ENCODE data around the gene ZNF782.
"Not testable (repeated sequence)": the region's sequence is repeated elsewhere in the genome, so short reads cannot be mapped to it uniquely, and the experiment has no call there.

Gene ZNF782

GRCh38 chr9:96853781-96854650 lies at the start of gene ZNF782:
Gene ZNF782 (minus strand): TSS chr9:96854514. CDS start chr9:96851961, 2,553 bp downstream.
- DNase-seq (ENCODE audit: low spot score), result peak; percentile 97

- DNase-seq (ENCODE audit: low spot score), result not testable (repeated sequence)
Observed at GRCh38 chr9:96900010-96900409, 45.7 kb upstream of the ZNF782 start.

GRCh38 chr9:96892131-96892530 lies 37.8 kb upstream of the ZNF782 start:
- no peak for DNase-seq (ENCODE audit: low spot score)

GRCh38 chr9:96888591-96888990 lies 34.3 kb upstream of the ZNF782 start:
- no peak for DNase-seq (ENCODE audit: low spot score)

GRCh38 chr9:96885424-96885823 lies 31.1 kb upstream of the ZNF782 start:
- no peak for DNase-seq (ENCODE audit: low spot score)

GRCh38 chr9:96884443-96884842 lies 30.1 kb upstream of the ZNF782 start:
- no peak for DNase-seq (ENCODE audit: low spot score)

GRCh38 chr9:96883922-96884321 lies 29.6 kb upstream of the ZNF782 start:
- DNase-seq (ENCODE audit: low spot score), result no peak

- no peak for DNase-seq (ENCODE audit: low spot score)
Observed at GRCh38 chr9:96877269-96877668, 23.0 kb upstream of the ZNF782 start.

DNA sequence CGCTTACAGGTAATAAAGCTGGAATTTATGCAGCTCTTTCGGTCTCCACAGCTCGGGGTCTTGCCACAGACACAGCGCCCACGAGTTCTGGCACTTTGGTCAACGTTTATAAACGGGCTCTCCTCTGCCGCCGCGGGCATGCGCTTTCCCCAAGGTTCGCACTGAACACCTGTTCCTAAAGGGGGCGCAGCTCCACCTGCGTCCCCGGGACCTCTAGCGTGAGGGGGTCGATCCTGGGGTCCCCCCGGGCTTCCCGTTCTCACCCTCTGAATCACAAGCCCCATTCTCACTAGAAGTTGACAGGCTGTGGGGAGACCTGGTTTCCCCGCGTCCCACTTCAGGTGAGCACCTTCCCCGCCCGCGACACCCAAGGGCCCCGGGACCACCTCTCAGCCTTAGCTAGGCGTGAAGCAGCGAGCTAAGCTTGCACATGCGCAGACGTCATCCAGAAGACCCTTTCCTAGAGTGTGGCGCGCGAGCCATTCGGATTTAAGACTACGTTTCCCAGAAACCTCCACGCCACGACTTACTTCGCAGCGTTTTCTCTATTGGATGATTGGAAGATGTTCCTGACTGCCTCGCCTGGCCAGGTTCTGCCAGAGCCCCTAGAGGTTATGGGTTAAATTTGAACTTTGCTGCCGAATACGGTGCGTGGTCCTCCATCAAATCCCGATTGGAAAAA lies 21.3 kb upstream of the ZNF782 start:
- peak; percentile 90 for DNase-seq (ENCODE audit: low spot score)

DNA sequence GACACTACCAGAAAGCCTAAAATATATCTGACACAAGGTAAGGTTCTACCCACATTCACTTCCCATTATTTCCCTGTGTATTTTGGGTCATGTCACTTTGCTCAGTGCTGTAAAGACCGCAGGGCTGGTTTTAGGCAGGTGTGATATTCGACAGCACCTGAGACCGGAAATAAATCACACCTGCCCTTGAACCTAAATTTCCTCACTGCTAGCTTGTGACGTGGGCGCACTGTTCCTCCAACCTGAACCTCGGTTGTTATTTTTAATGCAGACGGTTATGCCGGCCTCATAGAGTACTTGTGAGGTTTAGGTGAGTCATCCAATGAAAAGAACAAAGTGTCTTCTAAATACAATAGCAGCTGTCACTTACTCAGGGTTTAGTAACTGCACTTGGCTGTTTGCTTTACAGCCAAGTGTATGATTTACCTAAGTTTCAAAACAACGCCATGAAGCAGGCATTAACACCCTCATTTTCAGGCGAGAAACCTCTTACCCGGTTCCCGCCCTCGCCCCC lies 20.7 kb upstream of the ZNF782 start:
- DNase-seq (ENCODE audit: low spot score), result no peak

DNA sequence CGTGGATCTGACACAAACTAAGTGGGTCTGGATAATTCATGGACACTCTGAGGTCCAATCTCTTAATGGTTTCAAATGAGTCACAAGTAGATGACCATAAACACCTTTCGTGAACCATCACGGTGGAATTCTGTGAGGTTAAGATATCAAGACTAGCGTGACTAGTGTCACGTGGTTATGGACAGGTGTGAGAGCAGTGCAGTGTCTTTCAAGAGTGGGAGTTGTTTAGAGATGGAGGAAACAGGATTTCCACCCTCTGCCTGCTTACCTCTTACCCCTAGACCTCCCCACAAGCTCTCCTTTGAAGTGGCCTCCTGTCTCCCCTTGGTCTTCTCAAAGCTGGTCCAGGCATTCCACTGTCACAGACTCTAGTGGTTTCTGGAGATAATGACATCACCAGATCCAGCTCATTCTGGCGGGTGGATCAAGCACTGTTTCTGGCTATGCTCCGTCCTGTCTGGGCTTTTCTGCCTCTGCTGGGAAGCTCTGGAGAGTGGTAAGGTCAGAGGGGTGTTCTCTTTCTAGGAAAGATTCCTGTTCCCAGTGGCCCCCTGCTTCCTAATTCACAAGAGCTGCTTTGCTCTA lies 20.0 kb upstream of the ZNF782 start:
- no peak for DNase-seq (ENCODE audit: low spot score)

- DNase-seq (ENCODE audit: low spot score), result no peak
Observed at GRCh38 chr9:96871176-96871575, 16.9 kb upstream of the ZNF782 start.

DNA sequence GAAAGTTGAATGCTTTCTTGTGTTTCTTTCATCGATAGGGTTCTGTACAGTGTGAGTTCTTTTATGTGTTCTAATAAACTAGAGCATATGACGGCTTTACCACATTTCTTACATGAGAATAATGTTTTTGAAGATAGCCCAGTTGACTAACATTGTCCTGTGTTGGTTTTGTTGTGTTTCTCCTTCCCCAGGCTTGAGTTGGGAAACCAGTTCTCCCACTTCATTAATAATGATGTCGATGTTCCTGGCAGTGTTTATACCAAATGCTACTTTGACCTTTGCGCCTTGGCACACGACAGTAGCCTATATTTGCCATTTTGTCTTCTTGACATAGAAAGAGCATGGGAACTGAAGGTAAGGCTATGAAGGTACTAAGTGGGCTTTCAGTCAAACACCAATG lies 14.4 kb upstream of the ZNF782 start:
- no peak for DNase-seq (ENCODE audit: low spot score)

GRCh38 chr9:96867079-96867804 lies 12.9 kb upstream of the ZNF782 start:
- DNase-seq (ENCODE audit: low spot score), result no peak

DNA sequence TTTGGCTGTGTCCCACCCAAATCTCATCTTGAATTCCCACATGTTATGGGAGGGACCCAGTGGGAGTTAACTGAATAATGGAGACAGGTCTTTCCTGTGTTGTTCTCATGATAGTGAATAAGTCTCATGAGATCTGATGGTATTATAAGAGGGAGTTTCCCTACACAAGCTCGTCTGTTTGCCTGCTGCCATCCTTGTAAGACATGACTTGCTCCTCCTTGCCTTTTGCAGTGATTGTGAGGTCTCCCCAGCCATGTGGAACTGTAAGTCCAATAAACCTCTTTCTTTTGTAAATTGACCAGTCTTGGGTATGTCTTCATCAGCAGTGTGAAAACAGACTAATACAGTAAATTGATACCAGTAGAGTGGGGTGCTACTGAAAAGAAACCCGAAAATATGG lies 10.9 kb upstream of the ZNF782 start:
- not testable (repeated sequence) for DNase-seq (ENCODE audit: low spot score)

DNA sequence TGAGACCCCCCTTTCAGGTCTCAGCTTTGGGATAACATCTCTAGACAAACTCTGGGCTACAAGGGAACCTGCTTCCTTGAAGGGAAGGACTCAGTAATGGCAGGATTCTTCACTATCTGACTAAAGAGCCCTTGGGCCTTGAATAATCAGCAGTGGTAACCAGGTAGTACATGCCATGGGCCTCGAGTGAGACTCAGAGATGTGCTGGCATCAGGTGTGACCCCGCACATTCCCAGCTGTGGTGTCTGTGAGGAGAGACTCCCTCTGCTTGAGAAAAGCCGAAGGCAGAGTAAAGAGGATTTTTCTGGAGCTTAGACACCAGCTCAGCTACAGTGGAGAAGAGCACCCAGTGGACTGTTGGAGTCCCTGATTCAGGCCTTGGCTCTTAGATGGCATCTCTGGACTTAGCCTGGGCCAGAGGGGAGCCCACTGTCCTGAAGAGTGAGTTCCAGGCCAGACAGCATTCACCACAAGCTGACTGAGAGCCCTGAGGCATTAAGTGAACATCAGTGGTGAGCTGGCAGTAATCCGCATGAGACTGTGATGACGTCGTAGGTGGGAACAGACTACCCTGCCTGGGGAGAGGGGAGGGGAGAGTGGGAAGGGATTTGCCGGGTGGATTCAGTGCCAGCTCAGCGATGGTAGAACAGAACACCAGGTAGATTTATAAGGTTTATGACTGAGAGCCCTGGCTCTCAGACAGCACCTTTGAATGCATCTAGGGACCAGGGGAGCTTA lies 5.3 kb upstream of the ZNF782 start:
- DNase-seq (ENCODE audit: low spot score), result no peak

GRCh38 chr9:96858670-96859069 lies 4.4 kb upstream of the ZNF782 start:
- no peak for DNase-seq (ENCODE audit: low spot score)

- DNase-seq (ENCODE audit: low spot score), result no peak
Observed at GRCh38 chr9:96858018-96858573, 3.8 kb upstream of the ZNF782 start.

DNA sequence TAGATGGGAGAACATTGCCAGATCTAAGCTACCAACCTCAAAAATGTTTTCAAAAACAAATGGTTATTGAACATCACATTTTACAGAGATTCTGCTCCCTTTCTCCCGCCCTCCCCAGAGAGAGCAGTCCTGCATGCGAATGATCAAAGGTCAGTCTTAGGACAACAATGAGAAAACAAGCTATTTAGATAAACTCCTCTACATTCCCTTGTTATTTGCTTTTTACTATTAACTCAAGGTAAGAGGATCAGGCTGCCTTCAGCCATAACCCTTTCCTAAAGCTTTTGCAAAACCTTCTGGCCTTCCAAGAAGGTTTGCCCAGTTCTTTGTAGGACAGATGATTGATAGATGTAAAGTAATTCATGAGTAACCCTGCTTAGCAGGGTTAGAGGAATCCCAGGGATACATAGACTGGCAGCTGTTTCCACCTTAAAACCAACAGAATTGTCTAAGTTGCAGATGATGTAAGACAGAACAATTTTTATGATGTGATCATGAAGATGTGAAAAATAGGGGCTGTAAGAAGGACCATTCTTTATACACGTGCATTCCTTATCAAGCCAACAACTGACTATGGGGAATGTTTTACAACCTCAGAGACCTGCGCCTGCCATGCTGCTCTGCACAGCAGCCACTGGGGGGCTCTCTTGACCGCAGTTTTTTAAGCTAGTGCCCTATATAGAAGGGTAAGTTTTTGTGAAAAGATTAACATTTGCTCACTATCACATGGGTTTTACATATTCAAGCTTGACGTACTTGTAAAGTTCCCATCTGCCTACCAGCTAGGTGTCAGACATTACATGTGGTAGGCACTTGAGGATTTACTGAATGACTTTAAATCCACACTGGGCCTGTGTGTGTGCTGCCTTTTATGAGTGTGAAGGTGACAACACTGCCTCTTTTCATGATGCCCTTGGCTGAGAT lies 2.3 kb upstream of the ZNF782 start:
- no peak for DNase-seq (ENCODE audit: low spot score)
